Stimulated activated CD8-positive, alpha-beta memory T cell treated with anti-CD3 and anti-CD28 coated beads, Interleukin-15, amount 100 ng/mL, for 4 hours (primary cell): Measurements from ENCODE around the gene UBXN2A.
"Not testable (repeated sequence)": the region's sequence is repeated elsewhere in the genome, so short reads cannot be mapped to it uniquely, and the experiment has no call there.

ENCODE experiments used
- DNase-seq, 2 donors: peaks; one replicate each; pipeline ENCODE4 v3.0.0-alpha.2; 2020; ENCODE audit warnings: low read depth in 2 of 2

The UBXN2A gene

DNA sequence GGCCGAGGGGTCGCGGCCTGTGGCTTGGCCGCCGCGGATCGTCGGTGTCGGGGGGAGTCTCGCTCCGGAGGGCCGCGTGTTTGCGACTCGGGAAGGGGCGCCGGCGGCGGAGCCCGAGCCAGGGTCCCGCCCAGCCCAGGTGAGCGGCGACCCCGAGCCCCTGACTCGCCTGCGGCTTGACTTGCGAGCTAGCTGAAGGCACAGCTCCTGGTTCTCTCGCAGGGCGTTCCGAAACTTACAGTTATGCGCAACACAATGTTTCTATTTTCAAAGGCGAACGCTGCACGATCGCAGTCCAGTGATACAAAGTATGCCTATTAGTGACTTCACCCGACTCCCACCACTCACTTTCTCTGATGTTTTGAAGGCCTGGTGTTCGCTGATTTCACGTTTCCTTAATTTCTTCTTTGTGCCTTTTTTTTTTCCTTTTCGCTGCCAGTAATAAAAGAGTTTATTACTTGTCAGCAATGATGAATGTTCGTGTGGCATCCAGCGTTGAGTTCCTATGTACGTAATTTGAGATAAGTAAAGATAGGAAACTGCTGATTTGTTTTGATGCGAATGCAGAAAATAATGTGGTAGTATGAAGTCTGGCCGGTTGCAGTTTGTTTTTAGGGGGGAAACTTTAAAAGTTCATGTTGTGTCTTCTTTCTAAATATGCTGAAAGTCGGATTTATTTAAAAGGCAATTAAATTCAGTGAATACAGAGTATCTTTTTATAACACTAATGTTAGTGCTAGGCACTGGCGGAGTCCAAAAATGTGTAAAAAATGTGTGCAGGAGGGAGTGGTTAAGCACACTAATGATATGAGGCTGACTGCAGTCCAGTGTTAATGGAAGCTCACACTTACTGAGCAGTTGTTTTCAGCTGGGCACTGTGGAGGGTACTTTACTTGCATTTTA lies 706 bp downstream of the UBXN2A start:
- DNase-seq = peak in 1 of 2 donors; percentile 18

DNA sequence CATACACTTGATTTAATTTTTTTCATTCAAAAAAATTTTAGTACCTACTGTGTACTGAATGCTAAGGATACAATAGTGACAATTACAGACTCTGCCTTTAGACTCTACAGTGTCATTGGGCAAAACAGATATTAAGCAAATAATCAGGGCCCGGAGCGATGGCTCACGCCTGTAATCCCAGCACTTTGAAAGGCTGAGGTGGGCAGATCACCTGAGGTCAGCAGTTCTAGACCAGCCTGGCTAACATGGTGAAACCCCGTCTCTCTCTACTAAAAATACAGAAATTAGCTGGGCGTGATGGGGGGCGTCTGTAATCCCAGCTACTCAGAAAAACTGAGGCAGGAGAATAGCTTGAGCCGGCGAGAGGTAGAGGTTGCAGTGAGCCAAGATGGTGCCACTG lies 1.4 kb downstream of the UBXN2A start:
- no peak for DNase-seq

DNA sequence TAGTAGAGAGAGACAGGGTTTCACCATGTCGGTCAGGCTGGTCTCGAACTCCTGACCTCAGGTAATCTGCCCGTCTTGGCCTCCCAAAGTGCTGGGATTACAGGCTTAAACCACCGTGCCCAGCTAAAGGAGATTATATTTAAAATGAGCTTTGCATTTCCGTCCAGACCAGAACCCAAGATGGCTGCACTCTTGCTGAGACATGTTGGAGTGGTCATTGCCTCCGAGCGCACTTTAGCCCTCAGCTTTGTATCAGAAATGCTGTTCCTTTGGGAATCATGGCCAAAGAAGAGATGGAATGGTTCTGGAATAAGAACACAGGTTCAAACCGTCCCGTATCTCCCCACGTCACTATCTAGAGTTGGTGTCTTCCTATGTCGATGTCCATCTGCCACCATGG lies 3.4 kb downstream of the UBXN2A start:
- DNase-seq = no peak

DNA sequence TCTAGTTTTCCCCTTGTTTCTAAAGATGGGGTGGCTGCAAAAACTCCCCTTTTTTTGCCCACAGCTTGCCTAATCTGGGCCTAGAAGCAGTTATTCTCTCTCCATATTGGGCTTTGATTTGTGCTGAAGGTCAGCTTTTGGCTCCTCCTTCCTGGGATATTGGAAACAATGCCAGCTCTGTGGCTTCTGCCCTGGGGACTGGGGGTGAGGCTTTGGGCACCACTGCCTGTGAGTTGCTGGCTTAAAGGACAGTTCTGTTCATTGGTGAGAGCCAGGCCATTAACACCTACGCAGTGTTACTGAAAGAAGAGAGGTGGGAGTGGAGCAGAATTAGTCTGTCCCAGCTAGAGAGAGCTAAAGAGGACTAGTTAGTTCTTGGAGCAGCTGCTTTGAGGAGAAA lies 4.3 kb downstream of the UBXN2A start:
- no peak for DNase-seq

DNA sequence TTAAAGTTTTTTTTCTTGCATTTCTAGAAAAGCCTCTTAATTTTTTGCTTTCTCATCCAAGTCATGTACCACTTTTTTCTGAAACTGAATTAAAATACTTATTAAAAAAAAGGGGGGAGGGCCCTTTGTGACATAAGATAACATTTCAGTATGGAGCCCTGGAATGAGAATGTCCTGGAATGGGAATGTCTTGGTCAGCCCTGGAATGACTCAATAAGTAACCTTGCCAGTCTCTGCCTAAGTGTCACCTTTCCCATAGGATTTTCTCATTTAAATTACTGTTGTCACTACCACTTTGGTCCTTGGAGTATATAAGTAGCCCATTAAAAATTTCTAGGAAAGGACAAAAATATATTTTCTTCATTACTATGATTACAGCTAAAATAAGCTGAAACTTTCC lies 4.7 kb downstream of the UBXN2A start:
- DNase-seq = no peak

DNA sequence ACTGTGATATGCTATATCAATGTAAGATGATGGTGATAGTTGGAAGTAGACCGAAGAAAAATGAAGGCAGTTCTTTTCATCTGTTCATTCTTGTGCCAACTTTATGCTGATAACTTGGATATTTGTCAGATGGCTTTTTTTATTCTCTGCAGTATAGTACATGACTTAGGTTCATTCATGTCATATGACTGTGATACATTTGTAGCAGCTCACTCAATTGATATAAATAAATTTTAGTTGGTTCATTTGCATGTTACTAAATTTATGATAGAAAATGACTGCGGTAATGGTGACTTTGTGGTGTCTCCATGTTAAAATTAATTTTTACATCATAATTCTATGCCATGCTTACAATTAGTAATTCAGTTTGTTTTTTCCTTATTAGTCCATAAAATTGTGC lies 7.1 kb downstream of the UBXN2A start:
- DNase-seq = no peak

DNA sequence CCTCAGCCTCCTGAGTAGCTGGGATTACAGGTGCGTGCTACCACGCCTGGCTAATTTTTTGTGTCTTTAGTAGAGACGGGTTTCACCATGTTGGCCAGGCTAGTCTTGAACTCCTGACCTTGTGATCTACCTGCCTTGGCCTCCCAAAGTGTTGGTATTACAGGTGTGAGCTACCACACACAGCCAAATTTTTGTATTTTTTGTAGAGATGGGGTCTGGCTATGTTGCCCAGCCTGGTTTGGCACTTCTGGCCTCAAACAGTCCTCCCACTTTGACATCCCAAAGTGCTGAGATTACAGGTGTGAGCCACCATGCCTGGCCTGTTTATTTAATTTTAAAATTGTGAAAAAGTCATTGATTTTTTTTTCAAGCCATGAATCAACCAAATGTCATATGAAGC lies 12.3 kb downstream of the UBXN2A start:
- not testable (repeated sequence) for DNase-seq

DNA sequence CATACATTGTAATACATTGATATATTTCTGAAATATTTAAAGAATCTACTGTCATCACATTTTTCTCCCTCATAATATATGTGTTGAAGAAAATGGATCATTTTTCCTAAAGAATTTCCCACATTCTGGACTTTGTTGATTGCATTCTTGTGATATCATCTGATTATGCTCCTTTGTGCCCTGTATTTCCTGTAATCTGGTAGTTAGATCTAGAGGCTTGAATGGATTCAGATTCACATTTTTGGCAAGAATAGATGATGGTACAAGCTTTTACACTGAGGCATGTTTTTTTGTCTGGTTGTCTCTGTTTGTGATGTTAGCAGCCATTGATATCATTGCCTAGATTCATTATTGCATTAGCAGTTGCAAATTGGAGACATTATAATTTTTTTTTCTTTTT lies 13.4 kb downstream of the UBXN2A start:
- no peak for DNase-seq

DNA sequence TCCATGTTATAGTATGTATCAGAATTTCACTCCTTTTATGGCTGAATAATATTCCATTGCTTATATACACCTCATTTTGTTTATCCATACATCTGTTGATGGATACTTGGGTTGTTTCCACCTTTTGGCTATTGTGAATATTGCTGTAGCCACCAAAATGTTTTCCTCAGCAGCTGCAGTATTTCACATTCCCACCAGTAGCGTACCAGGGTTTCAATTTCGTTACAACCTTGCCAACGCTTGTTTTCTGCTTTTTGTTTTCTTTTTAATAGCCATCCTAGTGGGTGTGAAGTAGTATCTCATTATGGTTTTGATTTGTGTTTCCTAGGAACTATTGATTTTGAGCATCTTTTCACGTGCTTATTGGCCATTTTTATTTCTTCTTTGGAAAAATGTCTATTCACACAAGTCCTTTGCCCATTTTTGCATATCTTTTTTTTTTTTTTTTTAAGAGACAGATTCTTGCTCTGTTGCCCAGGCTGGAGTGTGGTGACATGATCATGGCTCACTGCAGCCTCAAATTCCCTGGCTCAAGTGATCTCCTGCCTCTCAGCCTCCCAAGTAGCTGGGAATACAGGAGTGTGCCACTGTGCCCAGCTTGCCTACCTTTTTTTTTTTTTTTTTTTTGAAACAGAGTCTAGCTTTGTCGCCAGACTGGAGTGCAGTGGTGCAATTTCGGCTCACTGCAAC lies 14.2 kb downstream of the UBXN2A start:
- DNase-seq = no peak

DNA sequence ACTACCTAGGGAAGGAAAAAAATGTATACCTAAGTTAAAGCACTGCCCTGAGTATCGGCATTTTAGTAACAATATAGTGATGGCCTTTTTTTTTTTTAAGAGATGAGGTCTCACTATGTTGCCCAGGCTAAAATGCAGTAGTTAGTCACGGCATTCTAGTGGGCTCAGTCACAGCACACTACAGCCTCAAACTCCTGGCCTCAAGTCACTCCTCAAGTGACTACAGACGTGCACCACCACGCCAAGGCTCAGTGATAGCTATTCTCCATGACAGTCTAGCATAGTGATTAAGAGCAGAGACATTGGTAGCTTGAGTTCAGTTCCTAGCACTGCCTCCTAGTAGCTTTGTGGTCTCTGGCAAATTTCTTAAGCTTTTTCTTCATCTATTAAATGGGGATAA lies 27.6 kb downstream of the UBXN2A start:
- no peak for DNase-seq

DNA sequence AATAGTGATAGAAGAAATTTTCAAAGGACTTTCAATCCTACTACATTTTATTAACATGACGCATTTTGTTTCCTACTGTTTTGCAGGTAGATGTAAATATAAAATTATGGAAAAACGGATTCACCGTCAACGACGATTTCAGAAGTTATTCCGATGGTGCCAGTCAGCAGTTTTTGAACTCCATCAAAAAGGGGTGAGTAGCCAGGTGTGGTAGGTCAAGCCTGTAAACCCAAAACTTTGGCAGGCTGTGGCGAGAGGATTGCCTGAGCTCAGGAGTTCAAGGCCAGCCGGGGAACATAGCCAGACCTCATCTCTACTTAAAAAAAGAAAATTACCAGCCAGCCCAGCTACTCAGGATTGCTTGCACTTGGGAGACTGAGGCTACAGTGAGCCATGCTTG lies 36.6 kb downstream of the UBXN2A start:
- no peak for DNase-seq

DNA sequence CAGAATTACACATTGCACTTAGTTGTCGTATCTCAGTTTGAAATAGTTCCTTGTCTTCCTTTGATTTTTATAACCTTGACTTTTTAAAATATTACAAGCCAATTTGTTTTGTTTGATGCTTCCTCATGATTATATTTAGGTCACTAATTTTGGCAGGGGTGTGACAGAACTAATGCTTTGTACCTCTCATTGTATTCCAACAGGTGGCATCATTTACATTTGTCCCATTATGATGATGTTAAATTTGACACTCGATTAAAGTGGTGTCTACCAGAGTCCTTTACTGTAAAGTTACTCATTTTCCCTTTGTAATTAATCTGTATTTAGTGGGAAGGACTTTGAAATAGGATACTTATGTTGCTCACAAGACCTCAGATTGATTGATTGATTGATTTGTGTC lies 48.1 kb downstream of the UBXN2A start:
- no peak for DNase-seq

DNA sequence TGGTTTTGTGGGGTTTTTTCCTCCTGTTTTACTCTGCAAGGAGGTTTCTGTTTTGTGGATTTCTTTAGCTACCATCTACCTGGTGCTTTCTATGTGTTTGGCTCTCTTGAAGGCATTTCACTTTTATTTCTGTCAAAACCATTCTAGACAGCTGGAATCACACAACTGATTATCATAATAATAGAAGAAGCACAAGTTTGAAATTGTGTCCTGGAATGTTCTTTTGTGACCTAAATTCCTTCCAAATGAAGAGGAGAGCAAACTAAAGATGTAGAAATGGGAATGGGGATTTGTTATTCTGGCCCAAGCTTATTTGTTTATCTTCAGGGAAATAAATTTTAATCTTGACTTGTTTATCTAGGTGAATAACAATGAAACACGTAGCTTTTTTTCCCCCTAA lies 52.7 kb downstream of the UBXN2A start:
- DNase-seq = no peak

DNA sequence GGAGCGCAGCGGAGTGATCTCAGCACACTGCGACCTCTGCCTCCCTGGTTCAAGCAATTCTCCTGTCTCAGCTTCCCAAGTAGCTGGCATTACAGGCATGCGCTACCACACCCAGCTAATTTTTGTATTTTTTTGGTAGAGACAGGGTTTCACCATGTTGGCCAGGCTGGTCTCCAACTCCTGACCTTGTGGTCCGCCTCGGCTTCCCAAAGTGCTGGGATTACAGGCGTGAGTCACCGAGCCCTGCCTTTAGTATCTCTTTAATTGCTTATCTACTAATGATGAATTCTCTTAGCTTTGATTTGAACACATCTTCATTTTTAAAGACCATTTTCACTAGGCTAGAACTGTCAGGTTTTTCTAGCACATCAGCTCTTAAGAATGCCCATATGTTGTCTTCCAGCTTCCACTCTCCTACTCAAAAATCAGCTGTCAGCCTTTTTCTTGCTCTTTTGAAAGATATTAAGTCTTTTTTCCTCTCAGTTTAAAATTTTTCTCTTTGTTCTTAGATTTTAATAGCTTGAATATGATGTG lies 53.5 kb downstream of the UBXN2A start:
- no peak for DNase-seq

DNA sequence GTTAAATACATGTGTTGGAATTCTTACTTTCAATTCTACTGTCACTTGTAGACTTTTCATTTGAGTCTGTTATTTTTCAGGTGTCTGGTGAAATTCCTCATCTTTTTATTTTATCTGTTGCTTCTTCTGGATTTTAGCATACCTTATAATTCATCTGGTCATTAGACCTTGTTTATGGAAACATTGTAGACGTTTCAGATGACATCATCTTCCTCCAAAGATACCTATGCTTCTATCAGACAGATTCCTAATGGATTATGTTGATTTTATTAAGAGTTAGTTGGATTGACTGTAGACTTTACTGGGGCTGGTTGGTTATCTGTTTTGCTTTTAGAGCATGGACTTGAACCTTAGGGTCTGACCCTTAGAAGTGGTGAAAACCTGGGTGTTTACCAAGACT lies 54.3 kb downstream of the UBXN2A start:
- DNase-seq = no peak

DNA sequence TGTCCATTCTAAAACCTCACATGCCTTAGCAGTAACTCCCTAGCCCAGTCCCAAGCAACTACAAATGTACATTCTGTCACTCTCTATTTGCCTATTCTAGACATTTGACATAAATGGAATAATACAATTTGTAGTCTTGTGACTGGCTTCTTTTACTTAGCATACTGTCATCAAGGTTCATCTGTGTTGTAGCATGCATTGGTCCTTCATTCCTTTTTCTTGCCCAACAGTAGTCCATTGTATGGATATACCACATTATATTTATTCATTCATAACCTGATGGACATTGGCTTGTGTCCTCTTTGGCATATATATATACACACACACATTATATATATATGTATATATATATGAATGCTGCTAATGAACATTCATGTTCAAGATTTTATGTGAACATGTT lies 67.4 kb downstream of the UBXN2A start:
- no peak for DNase-seq

DNA sequence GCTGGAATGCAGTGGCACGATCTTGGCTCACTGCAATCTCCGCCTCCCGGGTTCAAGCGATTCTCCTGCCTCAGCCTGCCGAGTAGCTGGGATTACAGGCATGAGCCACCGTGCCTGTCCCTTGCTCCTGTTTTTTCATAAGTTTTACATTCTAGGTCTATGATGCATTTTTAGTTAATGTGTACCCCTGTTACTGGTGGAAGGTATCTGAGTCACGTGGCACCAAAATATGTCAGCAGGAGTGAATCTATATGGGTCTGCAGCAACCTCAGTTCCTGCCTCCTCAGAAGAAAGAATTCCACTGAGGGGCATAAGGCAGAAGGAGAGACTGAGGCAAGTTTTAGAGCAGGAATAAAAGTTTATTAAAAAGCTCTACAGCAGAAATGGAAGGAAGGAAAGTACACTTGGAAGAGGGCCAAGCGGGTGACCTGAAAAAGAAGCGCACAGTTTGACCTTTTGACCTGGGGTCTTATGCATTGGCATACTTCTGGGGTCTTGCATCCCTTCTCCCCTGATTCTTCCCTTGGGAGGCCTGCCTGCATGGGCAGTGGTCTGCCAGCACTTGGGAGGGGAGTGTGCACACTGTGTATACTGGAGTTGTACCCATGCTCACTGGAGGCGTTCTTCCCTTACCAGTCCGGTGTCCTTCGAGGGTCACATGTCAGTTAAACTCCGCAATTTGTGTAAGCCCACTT lies 68.6 kb downstream of the UBXN2A start:
- DNase-seq = no peak

DNA sequence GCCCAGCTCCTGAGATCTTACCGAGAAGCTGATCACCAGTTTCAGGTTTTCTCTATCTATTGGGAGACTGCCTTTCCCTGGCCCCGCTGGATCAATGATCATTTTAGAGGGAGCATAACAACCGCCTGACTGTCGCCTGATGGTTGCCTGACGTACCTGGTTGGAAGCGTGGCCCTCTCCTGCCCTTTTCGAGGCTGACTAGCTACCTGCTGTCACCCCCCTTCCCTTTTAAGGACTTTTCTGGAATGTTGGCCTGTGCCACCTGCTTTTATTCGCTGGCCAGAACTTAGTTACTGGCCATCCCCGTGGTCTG lies 69.1 kb downstream of the UBXN2A start:
- DNase-seq = no peak

DNA sequence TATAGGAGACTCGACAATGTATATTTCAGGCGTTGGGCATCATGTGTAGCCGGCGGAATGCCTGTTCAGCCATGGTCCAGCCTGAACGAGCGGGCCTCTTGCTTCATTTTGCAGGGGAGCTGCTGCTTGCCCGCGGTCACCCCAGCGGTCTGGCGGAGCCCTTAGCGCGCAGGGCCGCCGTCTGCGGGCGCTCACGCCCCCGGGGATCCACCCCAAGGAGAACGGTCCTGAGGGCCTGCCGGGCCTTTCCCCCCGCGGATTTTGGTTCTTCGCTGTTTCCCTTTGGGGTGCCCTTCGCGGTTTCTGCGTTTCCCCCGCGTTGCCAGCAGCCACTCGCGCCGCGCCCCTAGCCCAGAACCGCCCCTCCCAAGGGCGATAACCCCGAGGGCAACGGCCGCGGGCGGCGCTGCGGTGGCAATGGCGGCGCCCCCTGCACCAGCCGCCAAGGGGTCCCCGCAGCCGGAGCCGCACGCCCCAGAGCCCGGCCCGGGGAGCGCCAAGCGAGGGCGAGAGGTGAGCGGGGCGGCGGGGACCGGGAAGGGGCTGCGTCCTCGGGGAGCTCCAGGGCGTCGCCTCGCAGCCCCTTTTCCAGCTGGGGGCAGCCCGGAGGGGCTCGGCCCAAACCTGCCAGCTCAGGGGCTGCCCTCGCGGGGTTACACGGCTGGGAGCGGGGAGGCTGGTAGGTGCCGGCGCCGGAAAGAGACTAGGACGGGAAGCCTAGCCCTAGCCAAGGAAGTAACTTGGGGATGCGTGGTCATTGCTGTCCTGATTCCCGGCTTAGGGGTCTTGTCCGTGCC lies 69.6 kb downstream of the UBXN2A start, which contains the start of gene MFSD2B:
Gene MFSD2B (plus strand): TSS at position 406 of the 797 bp plus-strand sequence. CDS start 12 bp downstream, at position 418.
- no peak for DNase-seq

DNA sequence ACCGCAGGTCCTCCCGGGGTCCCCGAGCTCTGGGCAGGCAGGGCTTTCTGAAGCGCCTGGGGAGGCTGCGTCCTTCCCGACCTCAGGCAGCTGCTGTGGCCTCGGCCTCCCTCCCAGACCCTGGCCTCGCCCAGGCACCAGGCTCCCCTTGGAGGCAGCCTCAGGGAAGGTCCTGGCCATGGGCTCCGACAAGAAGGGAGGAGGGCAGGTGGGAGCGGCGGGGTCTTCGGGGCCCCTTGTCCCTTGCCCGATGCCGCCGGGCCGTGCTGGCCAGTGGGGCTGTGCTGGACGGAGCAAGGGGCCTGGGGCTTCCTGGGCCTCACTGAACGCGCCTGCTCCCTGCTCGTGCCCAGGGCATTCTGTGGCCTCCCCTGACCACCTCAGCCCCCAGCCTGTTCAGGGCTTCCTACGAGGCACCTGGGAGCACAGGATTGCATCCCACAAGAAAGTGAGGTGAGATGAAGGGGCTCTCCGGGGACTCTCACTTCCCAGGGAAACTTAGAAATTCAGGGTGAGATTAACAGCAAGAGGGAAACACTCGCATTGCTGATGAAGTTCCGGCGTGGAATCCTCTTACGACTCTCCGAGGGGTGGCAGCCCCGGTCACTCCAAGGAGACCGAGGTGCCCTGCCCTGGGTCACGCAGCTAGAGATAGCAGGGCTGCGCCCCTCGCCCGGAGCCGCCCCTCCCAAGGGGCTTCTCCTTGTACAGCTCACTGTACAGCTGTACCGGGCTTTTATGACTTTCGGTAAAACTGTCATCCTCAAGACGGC lies 70.4 kb downstream of the UBXN2A start:
- DNase-seq = no peak
